Naive thymus-derived CD4-positive, alpha-beta T cell (primary cell): ENCODE measurements around the gene FAM32A. TPM values are rescaled to one million over a fixed set of nuclear protein-coding genes. Genes with fewer than 3 reads are reported as not detected.
A peak's percentile ranks its signal among the peaks of the same experiment; 100 is the strongest.

Experiments used
- ATAC-seq: fragments of 150-1000 bp; cut with Tn5 transposase; 2 replicates; pipeline ENCODE4 v1.10.0; 2021; ENCODE audit warnings: mild to moderate bottlenecking, moderate library complexity
- CTCF ChIA-PET: fragments of 350-600 bp; sonication (Branson Sonifier 250); formaldehyde crosslinking; loops from one replicate; lab custom pipeline; 2021; ENCODE audit warnings: antibody characterized with exemption; lab: Charles Lee
- POLR2A ChIA-PET: fragments of 350-600 bp; sonication (Branson Sonifier 250); formaldehyde crosslinking; loops from one replicate; lab custom pipeline; 2021; ENCODE audit warnings: antibody characterized with exemption, inconsistent platforms; lab: Charles Lee
- DNase-seq, 9 donors: peaks; one replicate each; pipeline versions ENCODE4 v3.0.0 to v3.0.0-alpha.2; 2020 to 2022; ENCODE audit warnings: mixed read lengths in 1 of 9
- H3K27ac ChIP-seq: one replicate; pipeline ENCODE4 v1.7.0; 2013; ENCODE audit warnings: mild to moderate bottlenecking, low read depth, low read length, moderate library complexity
- H3K27me3 ChIP-seq, 2 donors: one replicate each; pipeline ENCODE4 v1.7.0; 2013; ENCODE audit warnings: low read length in 2 of 2, mild to moderate bottlenecking in 2 of 2, moderate library complexity in 2 of 2; ENCODE audit not compliant: control insufficient read depth in 2 of 2, insufficient read depth in 2 of 2
- H3K36me3 ChIP-seq, 3 experiments: 1 replicate in 2 of 3; 2 replicates in 1 of 3; pipeline ENCODE4 v1.7.0; 2013; ENCODE audit warnings: low read length in 3 of 3, mild to moderate bottlenecking in 3 of 3, moderate library complexity in 1 of 3; ENCODE audit not compliant: insufficient read depth in 3 of 3, control insufficient read depth in 2 of 3
- H3K4me1 ChIP-seq, 2 donors: one replicate each; pipeline ENCODE4 v1.7.0; 2013; ENCODE audit warnings: low read length in 2 of 2, mild to moderate bottlenecking in 2 of 2, moderate library complexity in 1 of 2; ENCODE audit not compliant: control insufficient read depth in 2 of 2, insufficient read depth in 2 of 2
- H3K4me3 ChIP-seq: 2 replicates; pipeline ENCODE4 v1.7.0; 2013; ENCODE audit warnings: mild to moderate bottlenecking, low read length
- H3K9me3 ChIP-seq, 3 experiments: 1 replicate in 2 of 3; 2 replicates in 1 of 3; pipeline ENCODE4 v1.7.0; 2013; ENCODE audit warnings: low read length in 3 of 3; ENCODE audit not compliant: control insufficient read depth in 2 of 3
- H3K27ac Mint-ChIP-seq, 9 donors: one replicate each; pipeline ENCODE4 v1.8.0; 2020 to 2022; ENCODE audit warnings: mixed read lengths in 9 of 9, mild to moderate bottlenecking in 8 of 9, moderate library complexity in 5 of 9, inconsistent platforms in 2 of 9
- H3K27me3 Mint-ChIP-seq, 5 donors: one replicate each; pipeline ENCODE4 v1.8.0; 2021 to 2022; ENCODE audit warnings: mixed read lengths in 5 of 5, mild to moderate bottlenecking in 1 of 5
- H3K36me3 Mint-ChIP-seq, 5 donors: one replicate each; pipeline ENCODE4 v1.8.0; 2020 to 2022; ENCODE audit warnings: mixed read lengths in 5 of 5, mild to moderate bottlenecking in 3 of 5, inconsistent platforms in 1 of 5
- H3K4me1 Mint-ChIP-seq, 7 donors: one replicate each; pipeline ENCODE4 v1.8.0; 2020 to 2022; ENCODE audit warnings: mixed read lengths in 7 of 7, mild to moderate bottlenecking in 3 of 7, inconsistent platforms in 1 of 7
- H3K4me3 Mint-ChIP-seq, 10 donors: one replicate each; pipeline ENCODE4 v1.8.0; 2020 to 2022; ENCODE audit warnings: mild to moderate bottlenecking in 10 of 10, mixed read lengths in 10 of 10, moderate library complexity in 6 of 10, inconsistent platforms in 2 of 10
- H3K9me3 Mint-ChIP-seq, 11 donors: one replicate each; pipeline ENCODE4 v1.8.0; 2020 to 2022; ENCODE audit warnings: mixed read lengths in 11 of 11, mild to moderate bottlenecking in 4 of 11, inconsistent platforms in 1 of 11, moderate library complexity in 1 of 11
- intact Hi-C, 2 donors: fragments of 100-400 bp; cut with micrococcal nuclease; formaldehyde crosslinking; loops; one replicate each; pipeline ENCODE4 v1.15.1; 2023
- polyA plus RNA-seq, 2 donors: library from polyadenylated mRNA; unstranded; fragments of 300-500 nt; fragmentation: Illumina TruSeq; gene quantifications; one replicate each; pipeline ENCODE4 v1.2.3, GENCODE V29; 2021
- total RNA-seq, 6 experiments: library from RNA in 5 of 6; stranded (reverse) in 5 of 6; gene quantifications; 1 replicate in 5 of 6; 2 replicates in 1 of 6; pipeline ENCODE4 v1.2.3 and lab custom pipeline; 2021 to 2026

The FAM32A gene
- total and polyA plus RNA-seq, 7 experiments from 2014 or later, result 45.9 to 177 (median 66.3) TPM

GRCh38 chr19:16197188-16197621 lies 12.0 kb downstream of the FAM32A start:
- Histone ChIP-seq H3K4me3 (peak overlapping the region; percentile 99), H3K27ac (peak overlapping the region; percentile 95), H3K9me3 (no peaks in the 10 kb centered on the region), H3K36me3 (peaks cover 0 to 33% (median 0%) of the 10 kb centered on the region in 3 experiments), H3K4me1 (peaks cover 16 to 23% of the 10 kb centered on the region in 2 donors), H3K27me3 (no peaks in the 10 kb centered on the region)
- intact Hi-C loops, result loop anchor here (1.0 to 5.0 kb wide), 10 partner anchors 12 to 360 kb away; partner anchors contain the start of genes FAM32A (in 2 of the 2), KLF2 (in 2 of the 2), RAB8A (in 2 of the 2) and EPS15L1 (in 1 of the 2)
- Mint-ChIP-seq H3K4me3 (peak overlapping the region; percentile 81 to 95 (median 90)), H3K36me3 (peaks cover 0 to 17% (median 7%) of the 10 kb centered on the region in 5 donors), H3K27me3 (no peaks in the 10 kb centered on the region), H3K27ac (peak overlapping the region; percentile 90 to 99 (median 97)), H3K9me3 (no peaks in the 10 kb centered on the region), H3K4me1 (peaks cover 32 to 43% (median 40%) of the 10 kb centered on the region in 7 donors)
- ChIA-PET POLR2A (interaction anchor here (0.6 to 2.4 kb wide), 15 partner anchors 9 to 216 kb away, joined by 3 to 10 read pairs (median 5); partner anchors contain the start of genes FAM32A and KLF2), CTCF (interaction anchor here (0.6 to 1.0 kb wide), 4 partner anchors 12 to 220 kb away, joined by 3 to 5 read pairs (median 4); partner anchors contain the start of gene FAM32A)
- DNase-seq (no peak), ATAC-seq (no peak)

- Mint-ChIP-seq H3K9me3 (no peaks in the 10 kb centered on the region), H3K4me1 (peaks cover 38 to 49% (median 46%) of the 10 kb centered on the region in 7 donors)
- POLR2A ChIA-PET, result interaction anchor here (0.5 to 2.4 kb wide), 17 partner anchors 10 to 216 kb away, joined by 3 to 10 read pairs (median 5); partner anchors contain the start of genes FAM32A and KLF2
Observed at GRCh38 chr19:16197622-16198369, 12.6 kb downstream of the FAM32A start, which contains the start of gene AP1M1. TSS of gene AP1M1 (plus strand) at chr19:16197911. CDS start at chr19:16198027, 116 bp downstream.

GRCh38 chr19:16198370-16198651 lies 13.1 kb downstream of the FAM32A start:
- intact Hi-C loops, result loop anchor here in 1 of 2 donors (5.0 kb wide), 1 partner anchor 274 kb away; the partner anchor contains the start of gene EPS15L1
- Mint-ChIP-seq H3K36me3 (peaks cover 0 to 24% (median 12%) of the 10 kb centered on the region in 5 donors), H3K9me3 (no peaks in the 10 kb centered on the region), H3K27me3 (no peaks in the 10 kb centered on the region), H3K27ac (peak overlapping the region in 8 of 9 donors; percentile 61 to 95 (median 90)), H3K4me3 (peak overlapping the region; percentile 81 to 90 (median 88)), H3K4me1 (peaks cover 39 to 50% (median 47%) of the 10 kb centered on the region in 7 donors)
- no peaks in the 10 kb centered on the region for H3K9me3 ChIP-seq
- H3K4me3 ChIP-seq, result peak overlapping the region; percentile 99
- POLR2A ChIA-PET, result interaction anchor here (0.5 to 2.4 kb wide), 13 partner anchors 9 to 174 kb away, joined by 3 to 10 read pairs (median 5); partner anchors contain the start of genes FAM32A and KLF2
- DNase-seq, result peak in 1 of 9 donors; percentile 11
- CTCF ChIA-PET, result interaction anchor here (0.6 to 0.9 kb wide), 3 partner anchors 16 to 637 kb away, joined by 3 read pairs; no protein-coding TSS in a partner anchor
- ATAC-seq, result no peak
- H3K36me3 ChIP-seq, result peaks cover 0 to 41% (median 0%) of the 10 kb centered on the region in 3 experiments
- peaks cover 16 to 23% of the 10 kb centered on the region in 2 donors for H3K4me1 ChIP-seq
- peak overlapping the region; percentile 95 for H3K27ac ChIP-seq
- H3K27me3 ChIP-seq, result no peaks in the 10 kb centered on the region

More at GRCh38 chr19:16197622-16198369, 12.6 kb downstream of the FAM32A start, which contains the start of gene AP1M1:
- peaks cover 0 to 37% (median 0%) of the 10 kb centered on the region in 3 experiments for H3K36me3 ChIP-seq
- H3K9me3 ChIP-seq, result no peaks in the 10 kb centered on the region
- CTCF ChIA-PET, result interaction anchor here (0.6 to 1.0 kb wide), 7 partner anchors 13 to 636 kb away, joined by 3 to 5 read pairs (median 3); partner anchors contain the start of gene FAM32A
- ATAC-seq (peak; percentile 94), DNase-seq (peak; percentile 96 to 99 (median 97))
- no peaks in the 10 kb centered on the region for H3K27me3 ChIP-seq
- Mint-ChIP-seq H3K36me3 (peaks cover 0 to 23% (median 11%) of the 10 kb centered on the region in 5 donors), H3K27me3 (no peaks in the 10 kb centered on the region), H3K4me3 (peak within 1 kb of the TSS; percentile 81 to 95 (median 90)), H3K27ac (peak within 1 kb of the TSS; percentile 90 to 99 (median 97))
- peaks cover 16 to 23% of the 10 kb centered on the region in 2 donors for H3K4me1 ChIP-seq
- peak within 1 kb of the TSS; percentile 99 for H3K4me3 ChIP-seq
- intact Hi-C loops, result loop anchor here (1.0 to 5.0 kb wide), 10 partner anchors 12 to 361 kb away; partner anchors contain the start of genes FAM32A (in 2 of the 2), KLF2 (in 2 of the 2), RAB8A (in 2 of the 2) and EPS15L1 (in 1 of the 2)
- H3K27ac ChIP-seq, result peak within 1 kb of the TSS; percentile 95

GRCh38 chr19:16199275-16199932 lies 14.2 kb downstream of the FAM32A start:
- peak overlapping the region; percentile 81 to 90 (median 88) for H3K4me3 Mint-ChIP-seq
- intact Hi-C loops, result loop anchor here in 1 of 2 donors (5.0 kb wide), 1 partner anchor 273 kb away; the partner anchor contains the start of gene EPS15L1
- ChIA-PET POLR2A (interaction anchor here (0.8 to 2.4 kb wide), 6 partner anchors 15 to 173 kb away, joined by 3 to 7 read pairs (median 4); partner anchors contain the start of gene KLF2), CTCF (interaction anchor here (0.6 kb wide), 1 partner anchor 122 kb away, joined by 4 read pairs; no protein-coding TSS in a partner anchor)
- peaks cover 2 to 48% (median 9%) of the 10 kb centered on the region in 3 experiments for H3K36me3 ChIP-seq
- H3K36me3 Mint-ChIP-seq, result peaks cover 0 to 25% (median 12%) of the 10 kb centered on the region in 5 donors
- H3K4me3 ChIP-seq, result peak overlapping the region; percentile 99
- peak overlapping the region in 8 of 9 donors; percentile 68 to 95 (median 89) for H3K27ac Mint-ChIP-seq
- H3K27ac ChIP-seq, result peak overlapping the region; percentile 95
- peaks cover 39 to 50% (median 47%) of the 10 kb centered on the region in 7 donors for H3K4me1 Mint-ChIP-seq
- ATAC-seq, result no peak
- H3K27me3 Mint-ChIP-seq, result no peaks in the 10 kb centered on the region
- peaks cover 16 to 23% of the 10 kb centered on the region in 2 donors for H3K4me1 ChIP-seq
- H3K9me3 Mint-ChIP-seq, result no peaks in the 10 kb centered on the region
- no peak for DNase-seq
- H3K27me3 ChIP-seq, result no peaks in the 10 kb centered on the region
- no peaks in the 10 kb centered on the region for H3K9me3 ChIP-seq

- no peak for ATAC-seq
Observed at GRCh38 chr19:16200038-16201010, 15.1 kb downstream of the FAM32A start.

More at GRCh38 chr19:16200038-16201010, 15.1 kb downstream of the FAM32A start:
- peak overlapping the region; percentile 44 to 85 (median 62) for H3K27ac Mint-ChIP-seq
- DNase-seq, result no peak
- Histone ChIP-seq H3K9me3 (no peaks in the 10 kb centered on the region), H3K27ac (no peak overlapping the region), H3K4me3 (no peak overlapping the region), H3K4me1 (peaks cover 16 to 23% of the 10 kb centered on the region in 2 donors), H3K36me3 (peaks cover 4 to 55% (median 11%) of the 10 kb centered on the region in 3 experiments), H3K27me3 (no peaks in the 10 kb centered on the region)
- H3K9me3 Mint-ChIP-seq, result no peaks in the 10 kb centered on the region
- H3K4me3 Mint-ChIP-seq, result peak overlapping the region; percentile 16 to 70 (median 42)
- intact Hi-C loops, result loop anchor here in 1 of 2 donors (1.0 kb wide), 1 partner anchor 17 kb away; no protein-coding TSS in a partner anchor
- H3K4me1 Mint-ChIP-seq, result peaks cover 39 to 50% (median 47%) of the 10 kb centered on the region in 7 donors
- H3K27me3 Mint-ChIP-seq, result no peaks in the 10 kb centered on the region
- peaks cover 0 to 25% (median 12%) of the 10 kb centered on the region in 5 donors for H3K36me3 Mint-ChIP-seq
- ChIA-PET POLR2A (interaction anchor here (0.8 to 1.5 kb wide), 4 partner anchors 11 to 128 kb away, joined by 3 to 5 read pairs (median 3); partner anchors contain the start of gene KLF2), CTCF (interaction anchor here (0.6 kb wide), 2 partner anchors 67 to 123 kb away, joined by 3 to 4 read pairs; no protein-coding TSS in a partner anchor)
